ENCODE data around the gene FAM98A. TPM values are rescaled to one million over a fixed set of nuclear protein-coding genes. Genes with fewer than 3 reads are reported as not detected.

The FAM98A gene
- total RNA-seq, 1 donor from 2014 or later = 106 TPM

- Histone ChIP-seq H4K20me1 (ENCODE audit: insufficient read depth, low read length) (no peaks in the 10 kb centered on the region), H3K4me1 (ENCODE audit: insufficient read depth, low read length) (no peaks in the 10 kb centered on the region), H3K9ac (ENCODE audit: low read length) (no peak overlapping the region), H3K79me2 (ENCODE audit: insufficient read depth, low read length) (no peaks in the 10 kb centered on the region), H3K4me3 (ENCODE audit: insufficient read depth, low read depth, low read length) (no peak overlapping the region), H3K9me3 (ENCODE audit: insufficient read depth, low read depth, low read length) (no peaks in the 10 kb centered on the region), H2AFZ (ENCODE audit: low read depth, low read length) (no peak overlapping the region), H3K27ac (ENCODE audit: low read depth, low read length) (no peak overlapping the region), H3K4me2 (ENCODE audit: low read length) (no peak overlapping the region), H3K27me3 (ENCODE audit: insufficient read depth, low read length) (no peaks in the 10 kb centered on the region), H3K36me3 (ENCODE audit: insufficient read depth, low read length) (no peaks in the 10 kb centered on the region)
- no peak overlapping the region for H3K27ac Mint-ChIP-seq (ENCODE audit: unreplicated experiment)
- H3K27me3 Mint-ChIP-seq (ENCODE audit: low read depth, unreplicated experiment) = no peaks in the 10 kb centered on the region
- no peak overlapping the region for H3K4me3 Mint-ChIP-seq (ENCODE audit: unreplicated experiment)
- TF ChIP-seq CTCF (IDR thresholded peaks at IDR 0.05; ENCODE audit: insufficient read depth, low read depth, low read length) (no peak), EZH2 (IDR thresholded peaks at IDR 0.05; ENCODE audit: insufficient read depth, low read length) (no peak)
- H3K4me1 Mint-ChIP-seq (ENCODE audit: low read depth, unreplicated experiment) = no peaks in the 10 kb centered on the region
- FAIRE-seq (no peak), DNase-seq (ENCODE audit: low read depth) (no peak)
- H3K9me3 Mint-ChIP-seq (ENCODE audit: unreplicated experiment) = no peaks in the 10 kb centered on the region
- H3K36me3 Mint-ChIP-seq (ENCODE audit: low read depth, unreplicated experiment) = no peaks in the 10 kb centered on the region
Measured at GRCh38 chr2:33573657-33574056, 25.4 kb downstream of the FAM98A start.

- no peak overlapping the region for H3K4me3 ChIP-seq (ENCODE audit: insufficient read depth, low read depth, low read length)
- H3K27ac ChIP-seq (ENCODE audit: low read depth, low read length) = no peak overlapping the region
- Mint-ChIP-seq H3K36me3 (ENCODE audit: low read depth, unreplicated experiment) (no peaks in the 10 kb centered on the region), H3K4me3 (ENCODE audit: unreplicated experiment) (no peak overlapping the region), H3K9me3 (ENCODE audit: unreplicated experiment) (no peaks in the 10 kb centered on the region), H3K27me3 (ENCODE audit: low read depth, unreplicated experiment) (no peaks in the 10 kb centered on the region), H3K4me1 (ENCODE audit: low read depth, unreplicated experiment) (no peaks in the 10 kb centered on the region), H3K27ac (ENCODE audit: unreplicated experiment) (no peak overlapping the region)
- no peaks in the 10 kb centered on the region for H3K4me1 ChIP-seq (ENCODE audit: insufficient read depth, low read length)
- DNase-seq (ENCODE audit: low read depth) = no peak
- TF ChIP-seq CTCF (IDR thresholded peaks at IDR 0.05; ENCODE audit: insufficient read depth, low read depth, low read length) (no peak), EZH2 (IDR thresholded peaks at IDR 0.05; ENCODE audit: insufficient read depth, low read length) (no peak)
- H3K4me2 ChIP-seq (ENCODE audit: low read length) = no peak overlapping the region
- H4K20me1 ChIP-seq (ENCODE audit: insufficient read depth, low read length) = no peaks in the 10 kb centered on the region
- no peak overlapping the region for H3K9ac ChIP-seq (ENCODE audit: low read length)
- H3K36me3 ChIP-seq (ENCODE audit: insufficient read depth, low read length) = no peaks in the 10 kb centered on the region
- no peaks in the 10 kb centered on the region for H3K9me3 ChIP-seq (ENCODE audit: insufficient read depth, low read depth, low read length)
- H3K79me2 ChIP-seq (ENCODE audit: insufficient read depth, low read length) = no peaks in the 10 kb centered on the region
- no peaks in the 10 kb centered on the region for H3K27me3 ChIP-seq (ENCODE audit: insufficient read depth, low read length)
- no peak overlapping the region for H2AFZ ChIP-seq (ENCODE audit: low read depth, low read length)
- FAIRE-seq = no peak
Measured at GRCh38 chr2:33570681-33571080, 28.4 kb downstream of the FAM98A start.

- no peak overlapping the region for H2AFZ ChIP-seq (ENCODE audit: low read depth, low read length)
- no peak overlapping the region for H3K4me2 ChIP-seq (ENCODE audit: low read length)
- H3K9me3 Mint-ChIP-seq (ENCODE audit: unreplicated experiment) = no peaks in the 10 kb centered on the region
- no peaks in the 10 kb centered on the region for H3K27me3 Mint-ChIP-seq (ENCODE audit: low read depth, unreplicated experiment)
- H3K36me3 ChIP-seq (ENCODE audit: insufficient read depth, low read length) = peaks cover 2% of the 10 kb centered on the region
- no peak overlapping the region for H3K27ac Mint-ChIP-seq (ENCODE audit: unreplicated experiment)
- H3K9ac ChIP-seq (ENCODE audit: low read length) = no peak overlapping the region
- H4K20me1 ChIP-seq (ENCODE audit: insufficient read depth, low read length) = no peaks in the 10 kb centered on the region
- no peak overlapping the region for H3K27ac ChIP-seq (ENCODE audit: low read depth, low read length)
- H3K4me1 Mint-ChIP-seq (ENCODE audit: low read depth, unreplicated experiment) = no peaks in the 10 kb centered on the region
- TF ChIP-seq CTCF (IDR thresholded peaks at IDR 0.05; ENCODE audit: insufficient read depth, low read depth, low read length) (no peak), EZH2 (IDR thresholded peaks at IDR 0.05; ENCODE audit: insufficient read depth, low read length) (no peak)
- no peak for FAIRE-seq
- H3K36me3 Mint-ChIP-seq (ENCODE audit: low read depth, unreplicated experiment) = peaks cover 2% of the 10 kb centered on the region
- no peaks in the 10 kb centered on the region for H3K4me1 ChIP-seq (ENCODE audit: insufficient read depth, low read length)
- H3K27me3 ChIP-seq (ENCODE audit: insufficient read depth, low read length) = no peaks in the 10 kb centered on the region
- no peaks in the 10 kb centered on the region for H3K79me2 ChIP-seq (ENCODE audit: insufficient read depth, low read length)
- H3K4me3 ChIP-seq (ENCODE audit: insufficient read depth, low read depth, low read length) = no peak overlapping the region
- no peaks in the 10 kb centered on the region for H3K9me3 ChIP-seq (ENCODE audit: insufficient read depth, low read depth, low read length)
- no peak overlapping the region for H3K4me3 Mint-ChIP-seq (ENCODE audit: unreplicated experiment)
- DNase-seq (ENCODE audit: low read depth) = no peak
Measured at GRCh38 chr2:33561872-33562271, 37.2 kb downstream of the FAM98A start.
